ENCODE results near the gene PRM2.

Gene PRM2

DNA sequence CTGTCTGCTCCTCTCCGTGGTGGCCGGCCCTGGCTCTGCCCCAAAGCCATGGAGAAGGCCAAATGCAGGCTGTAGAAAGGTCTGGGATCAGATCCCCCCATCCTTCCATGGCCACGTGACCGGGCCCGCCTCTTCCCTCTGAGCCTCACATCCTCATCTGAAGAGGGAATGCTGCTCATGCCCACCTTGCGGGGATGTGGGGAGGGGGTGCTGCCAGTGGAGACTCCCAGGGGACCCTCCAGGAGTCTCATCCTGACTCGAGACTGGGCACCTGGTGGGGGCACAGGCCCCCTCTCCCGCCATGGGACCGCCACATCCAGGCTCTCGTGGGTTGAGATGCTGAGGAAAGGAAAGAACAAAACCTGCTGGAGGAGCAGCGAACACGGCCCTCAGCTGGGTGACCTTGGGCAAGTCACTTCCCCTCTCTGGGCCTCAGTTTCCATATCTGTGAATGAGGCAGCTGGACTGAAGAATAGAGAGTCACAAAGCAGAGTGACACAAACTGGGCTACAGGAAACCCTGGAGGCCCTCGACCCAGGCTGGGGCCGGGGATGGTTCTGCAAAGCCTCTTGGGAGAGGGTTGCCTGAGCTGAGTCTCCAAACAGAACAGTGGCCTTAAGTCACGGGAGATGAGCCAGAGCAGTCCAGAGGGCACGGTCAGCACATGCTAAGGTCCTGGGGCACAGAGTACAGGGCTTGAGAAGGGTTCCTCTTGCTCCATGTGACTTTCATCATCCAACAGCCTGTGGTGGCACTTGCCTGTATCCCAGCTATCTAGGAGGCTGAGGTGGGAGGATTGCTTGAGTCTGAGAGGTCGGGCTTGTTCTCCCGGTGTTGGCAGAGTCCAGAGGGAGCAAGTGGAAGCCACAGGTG, 50.4 kb downstream of the PRM2 start:
- DNase-seq (ENCODE audit: low read depth) = no peak
